Liver (tissue), 9 donors: ENCODE measurements around the gene ST8SIA1. TPM values are rescaled to one million over a fixed set of nuclear protein-coding genes. Genes with fewer than 3 reads are reported as not detected.

ENCODE experiments used
- DNase-seq: peaks from one replicate; pipeline ENCODE4 v3.0.0-alpha.2; 2017; ENCODE audit warnings: low spot score
- H3K27ac ChIP-seq, 2 donors: one replicate each; pipeline ENCODE4 v1.7.0; 2013; ENCODE audit warnings: inconsistent platforms in 2 of 2, low read length in 2 of 2, control low read depth in 1 of 2, low read depth in 1 of 2, mild to moderate bottlenecking in 1 of 2
- H3K27me3 ChIP-seq, 4 donors: one replicate each; pipeline versions ENCODE4 v1.6.1 to v1.7.0; 2013; ENCODE audit warnings: low read length in 3 of 4, inconsistent platforms in 1 of 4, mild to moderate bottlenecking in 1 of 4, moderate library complexity in 1 of 4; ENCODE audit not compliant: control insufficient read depth in 4 of 4, insufficient read depth in 4 of 4
- H3K36me3 ChIP-seq, 4 donors: one replicate each; pipeline versions ENCODE4 v1.6.1 to v1.7.0; 2013; ENCODE audit warnings: low read length in 3 of 4, mild to moderate bottlenecking in 3 of 4, low read depth in 1 of 4, moderate library complexity in 1 of 4; ENCODE audit not compliant: control insufficient read depth in 4 of 4, insufficient read depth in 3 of 4
- H3K4me1 ChIP-seq, 4 donors: one replicate each; pipeline versions ENCODE4 v1.6.1 to v1.7.0; 2013; ENCODE audit warnings: low read length in 3 of 4, mild to moderate bottlenecking in 3 of 4, moderate library complexity in 1 of 4; ENCODE audit not compliant: control insufficient read depth in 4 of 4, insufficient read depth in 4 of 4
- H3K4me3 ChIP-seq, 3 donors: one replicate each; pipeline versions ENCODE4 v1.6.1 to v1.7.0; 2013; ENCODE audit warnings: low read length in 3 of 3, control low read depth in 1 of 3, low read depth in 1 of 3, mild to moderate bottlenecking in 1 of 3
- H3K9ac ChIP-seq, 2 donors: one replicate each; pipeline ENCODE4 v1.7.0; 2013; ENCODE audit warnings: low read length in 2 of 2, mild to moderate bottlenecking in 2 of 2, moderate library complexity in 2 of 2, control low read depth in 1 of 2, low read depth in 1 of 2
- H3K9me3 ChIP-seq, 4 donors: one replicate each; pipeline versions ENCODE4 v1.6.1 to v1.7.0; 2013; ENCODE audit warnings: low read length in 3 of 4; ENCODE audit not compliant: control insufficient read depth in 4 of 4
- EGR1 ChIP-seq, 2 donors: IDR thresholded peaks; 2 replicates each; pipeline ENCODE4 v1.6.1; 2016 to 2018; ENCODE audit warnings: antibody characterized with exemption in 2 of 2, low read depth in 2 of 2
- FOXA1 ChIP-seq: IDR thresholded peaks from 2 replicates; pipeline ENCODE4 v1.6.1; 2016; ENCODE audit warnings: antibody characterized with exemption
- FOXA2 ChIP-seq: IDR thresholded peaks from 2 replicates; pipeline ENCODE4 v1.6.1; 2016; ENCODE audit warnings: antibody characterized with exemption
- GABPA ChIP-seq, 2 donors: IDR thresholded peaks in 1 of 2; conservative IDR thresholded peaks in 1 of 2; 2 replicates each; pipeline ENCODE4 v1.6.1; 2016; ENCODE audit warnings: antibody characterized with exemption in 2 of 2, mild to moderate bottlenecking in 1 of 2, moderate library complexity in 1 of 2
- HNF4A ChIP-seq, 2 donors: conservative IDR thresholded peaks; 2 replicates each; pipeline ENCODE4 v1.6.1; 2016; ENCODE audit warnings: antibody characterized with exemption in 2 of 2, mild to moderate bottlenecking in 2 of 2
- HNF4G ChIP-seq: IDR thresholded peaks from 2 replicates; pipeline ENCODE4 v1.6.1; 2016; ENCODE audit warnings: antibody characterized with exemption
- JUND ChIP-seq, 2 donors: IDR thresholded peaks; 2 replicates each; pipeline ENCODE4 v1.6.1; 2016; ENCODE audit warnings: antibody characterized with exemption in 2 of 2
- MAX ChIP-seq: IDR thresholded peaks from 2 replicates; pipeline ENCODE4 v1.6.1; 2016; ENCODE audit warnings: antibody characterized with exemption
- NR2F2 ChIP-seq: IDR thresholded peaks from 2 replicates; pipeline ENCODE4 v1.6.1; 2016; ENCODE audit warnings: antibody characterized with exemption
- RAD21 ChIP-seq, 2 donors: IDR thresholded peaks; 2 replicates each; pipeline ENCODE4 v1.6.1; 2016; ENCODE audit warnings: antibody characterized with exemption in 2 of 2, mild to moderate bottlenecking in 2 of 2
- RXRA ChIP-seq, 2 donors: IDR thresholded peaks; 2 replicates each; pipeline ENCODE4 v1.6.1; 2017 to 2018; ENCODE audit warnings: antibody characterized with exemption in 2 of 2, mild to moderate bottlenecking in 1 of 2
- SP1 ChIP-seq: IDR thresholded peaks from 2 replicates; pipeline ENCODE4 v1.6.1; 2018; ENCODE audit warnings: antibody characterized with exemption, mild to moderate bottlenecking
- TAF1 ChIP-seq: conservative IDR thresholded peaks from 2 replicates; pipeline ENCODE4 v1.6.1; 2016; ENCODE audit warnings: antibody characterized with exemption, mild to moderate bottlenecking
- YY1 ChIP-seq: IDR thresholded peaks from 2 replicates; pipeline ENCODE4 v1.6.1; 2016; ENCODE audit warnings: antibody characterized with exemption, mild to moderate bottlenecking
- WGBS: extraction: QIAGEN DNeasy Blood & Tissue Kit; methylation state at CpG from one replicate; pipeline ENCODE4 v1.1.7; 2013; 5-methylcytosine and 5-hydroxymethylcytosine counted together
- polyA plus RNA-seq, 2 donors: library from polyadenylated mRNA; stranded (reverse) in 1 of 2; unstranded in 1 of 2; fragments of 200-250 nt in 1 of 2; fragments of >200 nt in 1 of 2; fragmentation: Nextera tagmentation in 1 of 2; extraction: Ambion mirVana in 1 of 2; gene quantifications; one replicate each; pipeline versions ENCODE4 v1.2.1 to v1.2.3, GENCODE V29; 2013 to 2015
- total RNA-seq, 2 donors: library from RNA; depleted of rRNA; stranded (reverse); fragments of >200 nt; gene quantifications; one replicate each; pipeline ENCODE4 v1.2.3, GENCODE V29; 2014
- TF ChIP-seq, protein P1 (sequence below): IDR thresholded peaks from 2 replicates; pipeline ENCODE4 v1.6.1; 2016; ENCODE audit warnings: antibody characterized with exemption
- TF ChIP-seq, protein P2 (sequence below): IDR thresholded peaks from 2 replicates; pipeline ENCODE4 v1.6.1; 2016; ENCODE audit warnings: antibody characterized with exemption, mild to moderate bottlenecking
- TF ChIP-seq, protein P3 (sequence below): IDR thresholded peaks from 2 replicates; pipeline ENCODE4 v1.6.1; 2016; ENCODE audit warnings: antibody characterized with exemption
- TF ChIP-seq, protein P4 (sequence below): fragments of 150-350 bp; IDR thresholded peaks from 2 replicates; pipeline ENCODE4 v1.5.1; 2017; ENCODE audit warnings: improper control_type of control experiment, low read depth, low read length; ENCODE audit not compliant: missing input control
- donor health status: healthy.
- donor health status: healthy.
- donor health status: healthy.
- donor health status: healthy.
- donor health status: healthy.

The ST8SIA1 gene
- total and polyA plus RNA-seq, 4 donors = 0.02 to 1.0 (median 0.17) TPM; not detected in 1

- no peak overlapping the region for H3K4me3 ChIP-seq
- WGBS = 25% methylated on average over 2 of the region's 2 CpGs
- DNase-seq = no peak
- H3K27me3 ChIP-seq = no peaks in the 10 kb centered on the region
- H3K9me3 ChIP-seq = no peaks in the 10 kb centered on the region
- no peaks in the 10 kb centered on the region for H3K36me3 ChIP-seq
- no peak overlapping the region for H3K9ac ChIP-seq
- H3K27ac ChIP-seq = peak overlapping the region; percentile 50 to 78
- H3K4me1 ChIP-seq = peaks cover 4 to 13% (median 10%) of the 10 kb centered on the region in 4 donors
- TF ChIP-seq, protein P1, sequence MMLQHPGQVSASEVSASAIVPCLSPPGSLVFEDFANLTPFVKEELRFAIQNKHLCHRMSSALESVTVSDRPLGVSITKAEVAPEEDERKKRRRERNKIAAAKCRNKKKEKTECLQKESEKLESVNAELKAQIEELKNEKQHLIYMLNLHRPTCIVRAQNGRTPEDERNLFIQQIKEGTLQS = no peak
- TF ChIP-seq HNF4G (no peak), RAD21 (IDR thresholded peaks at IDR 0.05) (no peak), GABPA (IDR thresholded peaks at IDR 0.05 in 1 of 2, conservative IDR thresholded peaks at IDR 0.05 in 1 of 2) (no peak), NR2F2 (no peak), FOXA2 (peak; percentile 22), JUND (IDR thresholded peaks at IDR 0.05) (peak in 1 of 2 donors; percentile 56), RXRA (IDR thresholded peaks at IDR 0.05) (peak in 1 of 2 donors; percentile 71), MAX (peak; percentile 70), SP1 (peak; percentile 17), FOXA1 (no peak), YY1 (peak; percentile 55), HNF4A (conservative IDR thresholded peaks at IDR 0.05) (peak; percentile 42 to 74), EGR1 (IDR thresholded peaks at IDR 0.05; ENCODE audit: low read depth in 2 of 2) (peak; percentile 17 to 44), TAF1 (no peak)
- TF ChIP-seq, protein P2, sequence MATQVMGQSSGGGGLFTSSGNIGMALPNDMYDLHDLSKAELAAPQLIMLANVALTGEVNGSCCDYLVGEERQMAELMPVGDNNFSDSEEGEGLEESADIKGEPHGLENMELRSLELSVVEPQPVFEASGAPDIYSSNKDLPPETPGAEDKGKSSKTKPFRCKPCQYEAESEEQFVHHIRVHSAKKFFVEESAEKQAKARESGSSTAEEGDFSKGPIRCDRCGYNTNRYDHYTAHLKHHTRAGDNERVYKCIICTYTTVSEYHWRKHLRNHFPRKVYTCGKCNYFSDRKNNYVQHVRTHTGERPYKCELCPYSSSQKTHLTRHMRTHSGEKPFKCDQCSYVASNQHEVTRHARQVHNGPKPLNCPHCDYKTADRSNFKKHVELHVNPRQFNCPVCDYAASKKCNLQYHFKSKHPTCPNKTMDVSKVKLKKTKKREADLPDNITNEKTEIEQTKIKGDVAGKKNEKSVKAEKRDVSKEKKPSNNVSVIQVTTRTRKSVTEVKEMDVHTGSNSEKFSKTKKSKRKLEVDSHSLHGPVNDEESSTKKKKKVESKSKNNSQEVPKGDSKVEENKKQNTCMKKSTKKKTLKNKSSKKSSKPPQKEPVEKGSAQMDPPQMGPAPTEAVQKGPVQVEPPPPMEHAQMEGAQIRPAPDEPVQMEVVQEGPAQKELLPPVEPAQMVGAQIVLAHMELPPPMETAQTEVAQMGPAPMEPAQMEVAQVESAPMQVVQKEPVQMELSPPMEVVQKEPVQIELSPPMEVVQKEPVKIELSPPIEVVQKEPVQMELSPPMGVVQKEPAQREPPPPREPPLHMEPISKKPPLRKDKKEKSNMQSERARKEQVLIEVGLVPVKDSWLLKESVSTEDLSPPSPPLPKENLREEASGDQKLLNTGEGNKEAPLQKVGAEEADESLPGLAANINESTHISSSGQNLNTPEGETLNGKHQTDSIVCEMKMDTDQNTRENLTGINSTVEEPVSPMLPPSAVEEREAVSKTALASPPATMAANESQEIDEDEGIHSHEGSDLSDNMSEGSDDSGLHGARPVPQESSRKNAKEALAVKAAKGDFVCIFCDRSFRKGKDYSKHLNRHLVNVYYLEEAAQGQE = no peak
- TF ChIP-seq, protein P3, sequence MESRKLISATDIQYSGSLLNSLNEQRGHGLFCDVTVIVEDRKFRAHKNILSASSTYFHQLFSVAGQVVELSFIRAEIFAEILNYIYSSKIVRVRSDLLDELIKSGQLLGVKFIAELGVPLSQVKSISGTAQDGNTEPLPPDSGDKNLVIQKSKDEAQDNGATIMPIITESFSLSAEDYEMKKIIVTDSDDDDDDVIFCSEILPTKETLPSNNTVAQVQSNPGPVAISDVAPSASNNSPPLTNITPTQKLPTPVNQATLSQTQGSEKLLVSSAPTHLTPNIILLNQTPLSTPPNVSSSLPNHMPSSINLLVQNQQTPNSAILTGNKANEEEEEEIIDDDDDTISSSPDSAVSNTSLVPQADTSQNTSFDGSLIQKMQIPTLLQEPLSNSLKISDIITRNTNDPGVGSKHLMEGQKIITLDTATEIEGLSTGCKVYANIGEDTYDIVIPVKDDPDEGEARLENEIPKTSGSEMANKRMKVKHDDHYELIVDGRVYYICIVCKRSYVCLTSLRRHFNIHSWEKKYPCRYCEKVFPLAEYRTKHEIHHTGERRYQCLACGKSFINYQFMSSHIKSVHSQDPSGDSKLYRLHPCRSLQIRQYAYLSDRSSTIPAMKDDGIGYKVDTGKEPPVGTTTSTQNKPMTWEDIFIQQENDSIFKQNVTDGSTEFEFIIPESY = peak; percentile 72
- TF ChIP-seq, protein P4, sequence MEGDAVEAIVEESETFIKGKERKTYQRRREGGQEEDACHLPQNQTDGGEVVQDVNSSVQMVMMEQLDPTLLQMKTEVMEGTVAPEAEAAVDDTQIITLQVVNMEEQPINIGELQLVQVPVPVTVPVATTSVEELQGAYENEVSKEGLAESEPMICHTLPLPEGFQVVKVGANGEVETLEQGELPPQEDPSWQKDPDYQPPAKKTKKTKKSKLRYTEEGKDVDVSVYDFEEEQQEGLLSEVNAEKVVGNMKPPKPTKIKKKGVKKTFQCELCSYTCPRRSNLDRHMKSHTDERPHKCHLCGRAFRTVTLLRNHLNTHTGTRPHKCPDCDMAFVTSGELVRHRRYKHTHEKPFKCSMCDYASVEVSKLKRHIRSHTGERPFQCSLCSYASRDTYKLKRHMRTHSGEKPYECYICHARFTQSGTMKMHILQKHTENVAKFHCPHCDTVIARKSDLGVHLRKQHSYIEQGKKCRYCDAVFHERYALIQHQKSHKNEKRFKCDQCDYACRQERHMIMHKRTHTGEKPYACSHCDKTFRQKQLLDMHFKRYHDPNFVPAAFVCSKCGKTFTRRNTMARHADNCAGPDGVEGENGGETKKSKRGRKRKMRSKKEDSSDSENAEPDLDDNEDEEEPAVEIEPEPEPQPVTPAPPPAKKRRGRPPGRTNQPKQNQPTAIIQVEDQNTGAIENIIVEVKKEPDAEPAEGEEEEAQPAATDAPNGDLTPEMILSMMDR = no peak
Measured at GRCh38 chr12:22229652-22230279, 104.7 kb downstream of the ST8SIA1 start.
